Measurements from ENCODE around the gene VSX2.

VSX2 gene

DNA sequence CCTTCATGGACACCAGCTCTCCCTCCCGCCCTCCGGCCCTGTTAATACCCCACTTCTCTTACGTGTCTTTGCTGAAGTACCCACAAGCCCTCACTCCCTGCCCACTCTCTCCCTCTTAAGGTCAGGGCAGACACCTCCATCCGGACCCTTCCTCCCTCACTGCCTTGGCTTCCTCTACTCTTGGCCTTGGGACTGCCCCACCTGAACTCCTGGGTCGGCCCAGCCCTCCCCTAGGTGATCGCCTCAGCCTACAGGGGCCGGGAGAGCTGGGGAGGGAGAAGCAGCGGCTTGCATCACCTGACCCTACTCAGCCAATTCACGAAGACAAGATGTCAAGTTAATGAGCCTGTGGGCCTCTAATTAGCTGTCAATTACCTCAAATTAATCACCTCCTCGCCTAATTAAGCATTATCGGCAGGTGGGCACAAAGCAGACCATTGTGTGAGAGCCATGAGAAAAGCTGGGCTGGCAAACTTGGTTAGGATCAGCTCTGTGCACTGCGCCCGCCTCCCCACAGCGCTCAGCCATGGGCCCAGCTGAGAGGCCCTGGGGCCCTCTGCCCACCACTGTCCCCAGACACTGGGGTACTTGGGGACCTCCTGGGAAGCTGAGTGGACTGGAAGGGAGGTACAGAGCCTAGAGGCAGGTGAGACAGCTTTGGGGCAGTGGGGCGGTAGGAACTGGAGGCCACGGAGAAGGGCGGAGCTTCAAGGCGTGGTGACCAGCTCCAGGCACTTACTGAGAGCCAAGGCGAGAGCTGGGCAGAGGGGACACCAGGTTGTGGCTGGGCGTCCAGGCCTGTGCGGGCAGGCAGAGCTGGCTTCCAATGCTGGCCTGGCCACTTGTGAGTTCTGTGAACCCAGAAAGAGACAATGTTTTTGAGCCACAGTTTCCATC lies 25.1 kb upstream of the VSX2 start:
- no peak overlapping the region for H3K4me3 ChIP-seq (ENCODE audit: low read length)
- TF ChIP-seq, protein P1, sequence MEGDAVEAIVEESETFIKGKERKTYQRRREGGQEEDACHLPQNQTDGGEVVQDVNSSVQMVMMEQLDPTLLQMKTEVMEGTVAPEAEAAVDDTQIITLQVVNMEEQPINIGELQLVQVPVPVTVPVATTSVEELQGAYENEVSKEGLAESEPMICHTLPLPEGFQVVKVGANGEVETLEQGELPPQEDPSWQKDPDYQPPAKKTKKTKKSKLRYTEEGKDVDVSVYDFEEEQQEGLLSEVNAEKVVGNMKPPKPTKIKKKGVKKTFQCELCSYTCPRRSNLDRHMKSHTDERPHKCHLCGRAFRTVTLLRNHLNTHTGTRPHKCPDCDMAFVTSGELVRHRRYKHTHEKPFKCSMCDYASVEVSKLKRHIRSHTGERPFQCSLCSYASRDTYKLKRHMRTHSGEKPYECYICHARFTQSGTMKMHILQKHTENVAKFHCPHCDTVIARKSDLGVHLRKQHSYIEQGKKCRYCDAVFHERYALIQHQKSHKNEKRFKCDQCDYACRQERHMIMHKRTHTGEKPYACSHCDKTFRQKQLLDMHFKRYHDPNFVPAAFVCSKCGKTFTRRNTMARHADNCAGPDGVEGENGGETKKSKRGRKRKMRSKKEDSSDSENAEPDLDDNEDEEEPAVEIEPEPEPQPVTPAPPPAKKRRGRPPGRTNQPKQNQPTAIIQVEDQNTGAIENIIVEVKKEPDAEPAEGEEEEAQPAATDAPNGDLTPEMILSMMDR (conservative IDR thresholded peaks at IDR 0.05; ENCODE audit: low read length), result no peak
- DNase-seq (ENCODE audit: low read depth), result no peak

DNA sequence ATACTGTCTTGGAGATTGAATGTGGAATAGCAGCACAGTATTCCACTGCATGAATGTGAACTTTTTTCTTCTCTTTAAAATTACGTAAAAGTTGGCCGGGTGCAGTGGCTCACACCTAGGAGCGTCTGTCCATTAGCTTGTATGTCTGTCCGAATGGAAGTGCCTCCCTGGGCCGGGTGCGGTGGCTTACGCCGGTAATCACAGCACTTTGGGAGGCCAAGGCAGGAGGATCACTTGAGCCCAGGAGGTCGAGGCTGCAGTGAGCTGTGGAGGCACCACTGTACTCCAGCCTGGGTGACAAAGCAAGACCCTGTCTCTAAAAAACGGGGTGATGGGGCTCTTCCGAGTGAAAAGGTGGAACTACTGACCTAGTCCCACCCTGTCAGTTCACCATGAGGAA lies 22.6 kb upstream of the VSX2 start:
- TF ChIP-seq, protein P1 (conservative IDR thresholded peaks at IDR 0.05; ENCODE audit: low read length), result no peak
- DNase-seq (ENCODE audit: low read depth), result no peak

DNA sequence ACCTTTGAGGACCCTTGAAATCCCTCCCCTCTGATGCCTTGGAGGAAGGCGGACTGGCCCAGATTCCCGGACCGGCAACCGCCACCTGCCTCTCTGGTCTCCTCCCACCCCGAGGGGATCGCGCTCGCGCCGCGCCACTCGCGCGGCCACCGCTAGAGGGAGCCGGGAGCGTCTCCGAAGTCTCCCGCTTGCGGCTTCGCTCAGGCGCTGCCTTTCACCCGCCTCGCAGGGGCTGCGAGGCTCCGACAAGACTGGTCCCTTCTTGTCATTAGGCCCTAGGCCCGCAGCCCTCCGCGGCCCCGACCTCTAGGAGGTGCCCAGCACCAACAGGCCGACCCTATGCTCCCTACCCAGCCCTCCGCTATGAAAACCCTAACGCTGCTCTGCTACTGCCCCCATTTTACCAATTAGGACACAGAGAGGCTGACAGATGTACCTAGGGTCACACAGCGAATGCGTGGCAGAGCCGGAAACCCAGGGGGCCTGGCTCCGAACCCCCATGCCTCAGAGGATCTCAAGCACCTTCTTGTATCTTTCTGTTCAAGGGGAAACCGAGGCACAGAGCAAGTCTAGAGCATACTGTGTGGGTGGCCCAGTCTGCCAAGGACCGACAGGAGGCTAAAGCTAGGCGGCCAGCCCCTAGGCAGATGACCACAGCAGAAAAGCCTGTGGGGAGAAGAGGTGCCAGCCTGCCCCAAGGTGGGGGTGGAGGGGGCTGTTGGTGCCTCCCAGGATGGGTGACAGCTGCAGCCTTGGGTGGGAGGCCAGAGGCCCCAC lies 21.4 kb upstream of the VSX2 start:
- TF ChIP-seq, protein P1 (conservative IDR thresholded peaks at IDR 0.05; ENCODE audit: low read length), result peak; percentile 80
- peak; percentile 51 for DNase-seq (ENCODE audit: low read depth)
- peak overlapping the region; percentile 18; the same call in 1 of the 2 replicates for H3K4me3 ChIP-seq (ENCODE audit: low read length)

More for the DNA sequence above, 22.6 kb upstream of the VSX2 start:
- no peak overlapping the region for H3K4me3 ChIP-seq (ENCODE audit: low read length)

DNA sequence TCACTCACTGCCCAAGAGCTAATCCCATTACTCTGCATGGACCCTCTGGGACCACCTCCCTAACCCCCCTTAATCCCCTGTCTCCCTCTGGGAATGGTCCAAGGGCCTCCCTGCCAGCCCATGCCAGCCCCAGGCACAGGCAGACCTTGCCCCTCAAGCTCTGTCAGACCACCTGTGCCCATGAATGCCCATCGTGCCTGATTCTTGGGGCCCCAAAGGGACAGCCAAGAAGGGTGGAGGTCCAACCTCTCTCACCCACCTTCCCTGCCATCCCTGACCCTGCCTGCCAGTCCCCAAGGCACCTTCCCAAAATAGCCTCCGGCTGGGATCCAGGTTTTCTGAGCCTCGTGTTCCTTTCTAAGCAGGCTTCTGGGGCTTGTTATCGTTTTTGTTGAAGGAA lies 20.8 kb upstream of the VSX2 start:
- TF ChIP-seq, protein P1 (conservative IDR thresholded peaks at IDR 0.05; ENCODE audit: low read length), result no peak
- no peak overlapping the region for H3K4me3 ChIP-seq (ENCODE audit: low read length)
- no peak for DNase-seq (ENCODE audit: low read depth)

DNA sequence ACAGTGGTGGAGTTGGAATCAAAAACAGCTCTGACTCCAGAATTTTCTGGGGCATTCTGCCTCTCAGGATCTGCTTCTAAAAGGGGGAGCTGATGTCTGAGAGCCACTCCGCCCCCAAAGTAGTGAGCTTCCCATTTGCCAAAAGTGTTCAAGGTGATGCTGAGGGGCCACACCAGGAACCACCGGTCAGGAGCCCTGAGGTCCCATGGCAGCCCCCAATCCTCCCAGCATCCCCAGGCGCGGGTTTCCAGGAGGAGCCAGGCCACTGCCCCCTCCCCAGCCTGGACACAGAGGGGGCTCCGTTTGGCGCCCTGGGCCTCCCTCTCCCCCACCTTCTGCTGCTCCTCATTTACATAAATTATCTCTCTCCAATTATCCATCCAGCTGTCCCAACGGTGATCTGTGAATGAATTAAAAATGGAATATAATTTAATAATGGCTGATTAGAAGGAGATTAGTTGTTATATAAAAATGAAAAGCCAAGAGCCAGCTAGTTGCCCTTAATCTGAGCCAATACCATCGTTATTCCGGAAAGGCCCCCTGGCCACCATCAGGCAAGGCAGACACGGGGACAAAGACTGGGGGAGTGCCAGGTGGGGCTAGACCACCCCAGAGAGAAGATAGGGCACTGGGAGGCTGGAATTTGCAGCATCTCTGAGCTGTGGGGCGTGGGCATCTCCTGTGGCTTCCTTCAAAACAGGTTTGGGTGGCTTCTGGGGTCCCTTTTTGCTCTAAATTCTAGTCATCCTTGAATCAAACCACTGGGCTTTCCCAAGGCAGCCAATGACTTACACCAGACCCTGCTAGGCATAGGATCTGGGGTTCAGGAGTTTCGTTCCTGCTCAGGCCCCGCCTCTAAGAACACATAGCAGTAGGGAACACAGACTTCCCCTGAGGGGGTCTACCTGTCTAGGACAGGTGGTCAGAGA lies 19.7 kb upstream of the VSX2 start:
- TF ChIP-seq, protein P1 (conservative IDR thresholded peaks at IDR 0.05; ENCODE audit: low read length), result no peak
- DNase-seq (ENCODE audit: low read depth), result no peak
- H3K4me3 ChIP-seq (ENCODE audit: low read length), result no peak overlapping the region

DNA sequence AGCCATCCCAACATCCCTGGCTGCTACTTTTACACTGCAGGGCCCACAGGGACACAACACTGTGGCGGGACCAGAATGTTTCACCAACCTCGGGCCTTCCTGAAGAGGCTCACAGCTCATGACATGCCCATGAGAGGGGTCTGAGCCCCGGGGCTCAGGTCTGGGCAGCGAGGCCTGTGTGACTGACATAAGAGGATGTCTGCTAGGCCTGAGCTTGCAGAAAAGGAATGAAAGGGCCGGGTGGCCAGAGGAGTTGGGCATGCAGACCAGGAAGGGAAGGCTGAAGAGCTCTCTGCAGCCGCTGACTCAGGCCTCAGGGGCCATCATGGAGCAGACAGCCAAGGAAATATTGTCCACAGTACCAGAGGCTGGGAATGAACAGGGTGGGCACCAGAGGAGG lies 18.3 kb upstream of the VSX2 start:
- H3K4me3 ChIP-seq (ENCODE audit: low read length), result no peak overlapping the region
- TF ChIP-seq, protein P1 (conservative IDR thresholded peaks at IDR 0.05; ENCODE audit: low read length), result no peak
- DNase-seq (ENCODE audit: low read depth), result no peak
